ENCODE data around the gene TNN.

DNA sequence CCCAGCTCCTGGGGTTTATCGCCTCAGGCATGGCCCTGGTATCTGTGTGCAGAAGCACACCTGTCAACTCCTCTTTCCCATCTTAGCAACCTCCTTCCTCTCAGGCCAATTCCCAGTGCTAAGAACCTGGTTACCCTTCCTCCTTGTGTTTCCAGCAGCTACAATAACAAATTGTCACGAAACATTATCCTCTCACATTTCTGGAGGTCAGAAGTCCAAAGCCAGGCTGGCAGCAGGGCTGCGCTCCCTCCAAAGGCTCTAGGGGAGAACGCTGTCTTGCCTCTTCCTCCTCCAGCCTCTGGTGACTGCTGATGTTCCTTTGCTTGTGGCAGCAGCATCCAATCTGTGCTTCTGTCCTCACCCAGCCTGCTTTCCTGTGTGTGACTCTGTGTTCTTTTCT lies 33.7 kb upstream of the TNN start:
- TF ChIP-seq, protein P1, sequence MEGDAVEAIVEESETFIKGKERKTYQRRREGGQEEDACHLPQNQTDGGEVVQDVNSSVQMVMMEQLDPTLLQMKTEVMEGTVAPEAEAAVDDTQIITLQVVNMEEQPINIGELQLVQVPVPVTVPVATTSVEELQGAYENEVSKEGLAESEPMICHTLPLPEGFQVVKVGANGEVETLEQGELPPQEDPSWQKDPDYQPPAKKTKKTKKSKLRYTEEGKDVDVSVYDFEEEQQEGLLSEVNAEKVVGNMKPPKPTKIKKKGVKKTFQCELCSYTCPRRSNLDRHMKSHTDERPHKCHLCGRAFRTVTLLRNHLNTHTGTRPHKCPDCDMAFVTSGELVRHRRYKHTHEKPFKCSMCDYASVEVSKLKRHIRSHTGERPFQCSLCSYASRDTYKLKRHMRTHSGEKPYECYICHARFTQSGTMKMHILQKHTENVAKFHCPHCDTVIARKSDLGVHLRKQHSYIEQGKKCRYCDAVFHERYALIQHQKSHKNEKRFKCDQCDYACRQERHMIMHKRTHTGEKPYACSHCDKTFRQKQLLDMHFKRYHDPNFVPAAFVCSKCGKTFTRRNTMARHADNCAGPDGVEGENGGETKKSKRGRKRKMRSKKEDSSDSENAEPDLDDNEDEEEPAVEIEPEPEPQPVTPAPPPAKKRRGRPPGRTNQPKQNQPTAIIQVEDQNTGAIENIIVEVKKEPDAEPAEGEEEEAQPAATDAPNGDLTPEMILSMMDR (conservative IDR thresholded peaks at IDR 0.05): no peak
- no peak for TF ChIP-seq ZFX (IDR thresholded peaks at IDR 0.05)
